Regular cardiac myocyte (primary cell): ENCODE results near the gene SLC35E2B. TPM values are rescaled to one million over a fixed set of nuclear protein-coding genes. Genes with fewer than 3 reads are reported as not detected.

Experiments used
- total RNA-seq: library from RNA; depleted of rRNA; stranded (reverse); fragments of >200 nt; gene quantifications from 2 replicates; pipeline ENCODE4 v1.2.3, GENCODE V29; 2014

SLC35E2B gene
- 20.7 and 26.8 TPM in 2 replicates for total RNA-seq

GRCh38 chr1:1692714-1693647 is at the start of gene SLC35E2B:
Gene SLC35E2B (minus strand): TSS chr1:1692795. CDS start chr1:1676699, 16,096 bp downstream.

GRCh38 chr1:1724035-1724864 is 31.7 kb upstream of the SLC35E2B start, which contains the start of gene CDK11A:
Gene CDK11A (minus strand): TSS chr1:1724357. CDS start chr1:1722818, 1,539 bp downstream.

GRCh38 chr1:1658583-1659549 is 33.7 kb downstream of the SLC35E2B start, which contains the start of gene CDK11B:
Gene CDK11B (minus strand): TSS chr1:1659004. CDS start chr1:1657485, 1,519 bp downstream.

GRCh38 chr1:1631782-1632420 is 60.7 kb downstream of the SLC35E2B start, which contains the start of gene MMP23B:
Gene MMP23B (plus strand): TSS chr1:1632173. CDS start chr1:1632219, 46 bp downstream.

GRCh38 chr1:1615256-1616044 is 77.1 kb downstream of the SLC35E2B start, which contains the start of gene MIB2:
Gene MIB2 (plus strand): TSS chr1:1615500. CDS start chr1:1623453, 7,953 bp downstream.

Other genes starting within 250 kb of the SLC35E2B start
- not detected in 2 replicates for gene ATAD3C, start 243.1 kb downstream of the SLC35E2B start, total RNA-seq
- gene ATAD3B, start 221.0 kb downstream of the SLC35E2B start, total RNA-seq: 15.8 and 46.6 TPM in 2 replicates
- gene ATAD3A, start 180.6 kb downstream of the SLC35E2B start, total RNA-seq: 18.9 and 64.2 TPM in 2 replicates
- 1.5 and 3.7 TPM in 2 replicates for gene TMEM240, start 152.2 kb downstream of the SLC35E2B start, total RNA-seq
- 71.9 and 130 TPM in 2 replicates for gene SSU72, start 117.9 kb downstream of the SLC35E2B start, total RNA-seq
- 1.3 and 1.7 TPM in 2 replicates for gene FNDC10, start 92.7 kb downstream of the SLC35E2B start, total RNA-seq
- 62.1 and 115 TPM in 2 replicates for gene MIB2, start 77.3 kb downstream of the SLC35E2B start, total RNA-seq
- 8.1 and 10.7 TPM in 2 replicates for gene MMP23B, start 60.6 kb downstream of the SLC35E2B start, total RNA-seq
- gene CDK11B, start 33.8 kb downstream of the SLC35E2B start, total RNA-seq: 5.6 and 14.6 TPM in 2 replicates
- gene CDK11A, start 31.6 kb upstream of the SLC35E2B start, total RNA-seq: 9.2 and 11.0 TPM in 2 replicates
- gene NADK, start 85.7 kb upstream of the SLC35E2B start, total RNA-seq: 31.6 and 39.3 TPM in 2 replicates
- 66.0 and 119 TPM in 2 replicates for gene GNB1, start 198.3 kb upstream of the SLC35E2B start, total RNA-seq
- 0.19 and 0.85 TPM in 2 replicates for gene CALML6, start 222.5 kb upstream of the SLC35E2B start, total RNA-seq
- 0.19 TPM in 1 of 2 replicates, not detected in the other for gene TMEM52, start 226.5 kb upstream of the SLC35E2B start, total RNA-seq